ENCODE results near the gene ZNF444.

GRCh38 chr19:56108447-56109195 lies 32.5 kb upstream of the ZNF444 start:
- no peak for TF ChIP-seq KLF1 (tag; IDR thresholded peaks at IDR 0.05)
- no peak for TF ChIP-seq POLR2AphosphoS5 (IDR thresholded peaks at IDR 0.05; ENCODE audit: control insufficient read depth, insufficient read depth, low read depth, low read length)
- TF ChIP-seq HNRNPLL (IDR thresholded peaks at IDR 0.05; ENCODE audit: low read depth, low read length, poor library complexity, severe bottlenecking): no peak
- no peak for TF ChIP-seq PRPF4 (IDR thresholded peaks at IDR 0.05; ENCODE audit: insufficient read depth, low read depth, low read length, poor library complexity, severe bottlenecking)
- no peak for TF ChIP-seq RFX5 (IDR thresholded peaks at IDR 0.05; ENCODE audit: low read depth, low read length)
- TF ChIP-seq SIN3A (IDR thresholded peaks at IDR 0.05; ENCODE audit: borderline replicate concordance in 2 of 2, control insufficient read depth in 1 of 2, low read depth in 2 of 2, low read length in 2 of 2): no peak
- no peak for TF ChIP-seq SMARCB1 (IDR thresholded peaks at IDR 0.05; ENCODE audit: insufficient read length, low read depth)
- no peak for TF ChIP-seq NRF1 (conservative IDR thresholded peaks at IDR 0.05 in 1 of 2, IDR thresholded peaks at IDR 0.05 in 1 of 2)
- no peak for TF ChIP-seq TCFL5 (CRISPR knock-in tag; conservative IDR thresholded peaks at IDR 0.05)
- TF ChIP-seq, protein P1, sequence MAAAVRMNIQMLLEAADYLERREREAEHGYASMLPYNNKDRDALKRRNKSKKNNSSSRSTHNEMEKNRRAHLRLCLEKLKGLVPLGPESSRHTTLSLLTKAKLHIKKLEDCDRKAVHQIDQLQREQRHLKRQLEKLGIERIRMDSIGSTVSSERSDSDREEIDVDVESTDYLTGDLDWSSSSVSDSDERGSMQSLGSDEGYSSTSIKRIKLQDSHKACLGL (CRISPR knock-in tag; IDR thresholded peaks at IDR 0.05; ENCODE audit: borderline replicate concordance, poor library complexity, severe bottlenecking): no peak
- no peak for TF ChIP-seq ESRRA (IDR thresholded peaks at IDR 0.05; ENCODE audit: borderline replicate concordance, low read depth)
- TF ChIP-seq CSDE1 (IDR thresholded peaks at IDR 0.05): no peak
